Parathyroid adenoma (tissue), 2 donors: Measurements from ENCODE around the gene DYRK3.

ENCODE experiments used
- H2AFZ ChIP-seq: fragments of 300-600 bp; sonication (generic); one replicate; pipeline ENCODE4 v1.7.0; 2017; ENCODE audit warnings: antibody characterized with exemption, mild to moderate bottlenecking
- H3K27ac ChIP-seq: fragments of 300-600 bp; sonication (generic); one replicate; pipeline ENCODE4 v1.7.0; 2017
- H3K27me3 ChIP-seq: fragments of 300-600 bp; sonication (generic); one replicate; pipeline ENCODE4 v1.7.0; 2017; ENCODE audit warnings: low read length; ENCODE audit not compliant: control insufficient read depth, insufficient read depth
- H3K36me3 ChIP-seq: fragments of 300-600 bp; sonication (generic); one replicate; pipeline ENCODE4 v1.7.0; 2017; ENCODE audit warnings: low read length; ENCODE audit not compliant: control insufficient read depth, insufficient read depth
- H3K4me1 ChIP-seq: fragments of 300-600 bp; sonication (generic); one replicate; pipeline ENCODE4 v1.7.0; 2017; ENCODE audit warnings: control low read depth
- H3K4me2 ChIP-seq: fragments of 300-600 bp; sonication (generic); one replicate; pipeline ENCODE4 v1.7.0; 2017; ENCODE audit warnings: low read length
- H3K4me3 ChIP-seq: fragments of 300-600 bp; sonication (generic); one replicate; pipeline ENCODE4 v1.7.0; 2017; ENCODE audit warnings: low read depth, low read length
- H3K79me2 ChIP-seq: fragments of 300-600 bp; sonication (generic); one replicate; pipeline ENCODE4 v1.7.0; 2017; ENCODE audit warnings: control low read depth
- H3K9ac ChIP-seq: fragments of 300-600 bp; sonication (generic); one replicate; pipeline ENCODE4 v1.7.0; 2017; ENCODE audit warnings: mild to moderate bottlenecking
- H3K9me3 ChIP-seq: fragments of 300-600 bp; sonication (generic); one replicate; pipeline ENCODE4 v1.7.0; 2017; ENCODE audit warnings: low read length; ENCODE audit not compliant: control insufficient read depth
- TF ChIP-seq, protein P1 (sequence below): fragments of 300-600 bp; sonication (generic); IDR thresholded peaks from one replicate; pipeline ENCODE4 v1.7.0; 2017; ENCODE audit warnings: antibody characterized with exemption, mild to moderate bottlenecking
- donor health status: primary hyperparathyroidism.

DYRK3 gene

DNA sequence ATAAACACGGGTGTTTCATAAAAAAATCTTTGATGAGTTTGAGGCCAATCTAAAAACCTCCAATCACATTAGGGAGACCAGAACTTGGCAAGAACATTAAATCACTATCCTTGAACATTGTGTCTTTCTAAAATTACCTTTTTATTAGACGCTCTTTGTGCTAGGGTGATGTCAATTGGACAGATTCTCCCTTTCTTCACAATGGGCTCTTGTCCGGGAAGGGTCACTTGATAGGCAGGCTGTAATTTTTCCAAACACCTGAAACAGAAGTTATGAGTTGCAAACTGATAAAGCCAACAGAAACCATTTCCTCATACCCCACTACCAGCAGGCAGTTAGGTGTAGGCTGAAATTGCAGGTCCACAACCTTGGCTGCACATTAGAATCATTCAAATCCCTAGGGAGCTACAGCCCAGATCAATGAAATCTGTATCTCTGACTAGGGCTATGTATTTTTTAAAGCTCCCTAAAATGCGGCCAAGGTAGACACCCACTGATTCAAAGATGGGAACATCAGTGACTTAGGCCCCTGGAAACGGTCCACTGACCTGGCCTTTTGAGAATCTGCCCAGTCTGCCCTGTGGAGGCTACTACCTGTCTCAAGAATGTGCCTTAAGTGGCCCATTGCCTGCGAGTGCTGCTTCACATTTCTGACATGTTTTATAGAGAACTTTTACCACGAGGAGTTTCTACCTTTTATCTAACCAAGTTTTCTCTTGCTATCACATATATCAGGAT, 39.6 kb upstream of the DYRK3 start:
- H3K79me2 ChIP-seq: no peaks in the 10 kb centered on the region
- TF ChIP-seq, protein P1, sequence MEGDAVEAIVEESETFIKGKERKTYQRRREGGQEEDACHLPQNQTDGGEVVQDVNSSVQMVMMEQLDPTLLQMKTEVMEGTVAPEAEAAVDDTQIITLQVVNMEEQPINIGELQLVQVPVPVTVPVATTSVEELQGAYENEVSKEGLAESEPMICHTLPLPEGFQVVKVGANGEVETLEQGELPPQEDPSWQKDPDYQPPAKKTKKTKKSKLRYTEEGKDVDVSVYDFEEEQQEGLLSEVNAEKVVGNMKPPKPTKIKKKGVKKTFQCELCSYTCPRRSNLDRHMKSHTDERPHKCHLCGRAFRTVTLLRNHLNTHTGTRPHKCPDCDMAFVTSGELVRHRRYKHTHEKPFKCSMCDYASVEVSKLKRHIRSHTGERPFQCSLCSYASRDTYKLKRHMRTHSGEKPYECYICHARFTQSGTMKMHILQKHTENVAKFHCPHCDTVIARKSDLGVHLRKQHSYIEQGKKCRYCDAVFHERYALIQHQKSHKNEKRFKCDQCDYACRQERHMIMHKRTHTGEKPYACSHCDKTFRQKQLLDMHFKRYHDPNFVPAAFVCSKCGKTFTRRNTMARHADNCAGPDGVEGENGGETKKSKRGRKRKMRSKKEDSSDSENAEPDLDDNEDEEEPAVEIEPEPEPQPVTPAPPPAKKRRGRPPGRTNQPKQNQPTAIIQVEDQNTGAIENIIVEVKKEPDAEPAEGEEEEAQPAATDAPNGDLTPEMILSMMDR: no peak
- no peak overlapping the region for H3K4me2 ChIP-seq
- H3K27ac ChIP-seq: no peak overlapping the region
- no peaks in the 10 kb centered on the region for H3K27me3 ChIP-seq
- no peaks in the 10 kb centered on the region for H3K36me3 ChIP-seq
- no peaks in the 10 kb centered on the region for H3K9me3 ChIP-seq
- H3K4me1 ChIP-seq: no peaks in the 10 kb centered on the region
- H3K4me3 ChIP-seq: no peak overlapping the region
- H2AFZ ChIP-seq: no peak overlapping the region
- H3K9ac ChIP-seq: no peak overlapping the region

DNA sequence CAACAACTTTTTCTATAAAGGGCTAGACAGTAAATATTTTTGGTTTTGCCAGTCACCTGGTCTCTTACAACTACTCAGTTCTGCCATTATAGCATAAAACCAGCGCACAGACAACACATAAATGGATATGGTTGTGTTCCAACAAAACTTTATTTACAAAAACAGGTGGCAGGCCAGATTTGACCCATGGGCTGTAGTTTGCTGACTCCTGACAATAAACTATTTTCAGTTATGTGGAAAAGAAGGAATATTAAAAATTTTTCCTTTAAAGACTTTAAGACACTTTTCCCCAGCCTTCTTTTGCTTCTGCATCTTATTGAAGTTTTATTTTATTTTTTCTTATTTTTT, 39.0 kb upstream of the DYRK3 start:
- Histone ChIP-seq H3K4me3 (no peak overlapping the region), H3K27ac (no peak overlapping the region), H3K4me1 (no peaks in the 10 kb centered on the region), H3K9ac (no peak overlapping the region), H2AFZ (no peak overlapping the region), H3K79me2 (no peaks in the 10 kb centered on the region), H3K36me3 (no peaks in the 10 kb centered on the region), H3K4me2 (no peak overlapping the region), H3K27me3 (no peaks in the 10 kb centered on the region), H3K9me3 (no peaks in the 10 kb centered on the region)
- TF ChIP-seq, protein P1: no peak

DNA sequence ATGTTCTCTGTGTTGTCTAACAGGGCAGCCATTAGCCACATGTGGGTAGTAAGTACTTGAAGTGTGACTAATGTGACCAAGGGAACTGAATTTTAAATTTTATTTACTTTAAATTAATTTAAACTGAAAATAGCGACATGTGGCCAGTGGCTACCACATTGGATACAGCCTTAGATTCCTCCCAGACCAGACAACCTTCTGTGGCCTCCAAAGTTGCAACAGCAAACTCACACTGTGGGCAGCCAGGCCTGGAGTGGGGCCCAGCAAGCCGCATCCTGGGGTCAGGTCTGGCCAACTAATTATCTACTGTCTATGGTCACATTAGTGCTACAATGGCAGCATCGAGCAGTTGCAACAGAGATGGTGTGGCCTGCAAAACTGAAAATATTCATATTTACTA, 34.8 kb upstream of the DYRK3 start:
- Histone ChIP-seq H3K4me1 (no peaks in the 10 kb centered on the region), H3K36me3 (no peaks in the 10 kb centered on the region), H2AFZ (no peak overlapping the region), H3K27me3 (no peaks in the 10 kb centered on the region), H3K79me2 (no peaks in the 10 kb centered on the region), H3K9me3 (no peaks in the 10 kb centered on the region), H3K4me2 (no peak overlapping the region), H3K4me3 (no peak overlapping the region), H3K9ac (no peak overlapping the region), H3K27ac (no peak overlapping the region)
- TF ChIP-seq, protein P1: no peak

DNA sequence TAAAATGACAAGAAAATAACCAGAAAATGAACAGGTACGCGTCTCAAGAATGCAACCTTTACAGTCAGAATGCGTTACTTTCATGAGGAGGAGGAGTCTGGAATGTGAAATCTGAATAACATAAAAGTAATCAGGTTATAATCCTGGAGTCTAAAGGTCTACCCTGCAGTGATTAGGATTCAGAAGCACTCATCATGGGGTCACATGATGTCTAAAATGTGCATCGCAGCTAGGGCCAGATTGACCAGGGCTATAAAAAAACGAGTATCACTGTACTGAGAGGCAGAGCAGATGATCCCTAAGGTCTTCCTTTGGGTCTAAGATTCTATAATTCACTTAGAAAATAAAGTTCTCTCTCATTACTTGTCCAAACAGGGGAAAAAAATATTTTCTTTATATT, 30.5 kb upstream of the DYRK3 start:
- H2AFZ ChIP-seq: no peak overlapping the region
- TF ChIP-seq, protein P1: no peak
- H3K9ac ChIP-seq: no peak overlapping the region
- no peaks in the 10 kb centered on the region for H3K4me1 ChIP-seq
- no peaks in the 10 kb centered on the region for H3K79me2 ChIP-seq
- H3K27me3 ChIP-seq: no peaks in the 10 kb centered on the region
- H3K27ac ChIP-seq: no peak overlapping the region
- no peaks in the 10 kb centered on the region for H3K36me3 ChIP-seq
- H3K4me2 ChIP-seq: no peak overlapping the region
- H3K9me3 ChIP-seq: no peaks in the 10 kb centered on the region
- no peak overlapping the region for H3K4me3 ChIP-seq

DNA sequence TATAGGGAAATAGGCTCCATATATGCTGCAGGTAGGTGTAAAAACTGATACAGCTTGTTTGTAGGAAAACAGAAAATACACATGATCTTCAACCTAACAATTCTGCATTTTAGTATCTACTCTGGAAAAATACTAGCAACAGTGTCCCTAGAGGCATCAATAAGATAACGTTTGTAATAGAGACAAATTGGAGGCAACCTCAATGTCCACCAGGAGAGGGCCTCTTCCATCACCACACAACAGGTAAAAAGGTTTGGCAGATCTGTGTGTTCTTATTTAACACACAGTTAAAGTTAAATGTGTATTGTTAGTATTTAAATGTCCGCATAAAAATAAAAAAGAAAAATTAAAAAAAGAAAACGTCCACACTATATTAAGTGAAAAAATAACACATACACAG, 28.5 kb upstream of the DYRK3 start:
- TF ChIP-seq, protein P1: no peak
- no peak overlapping the region for H2AFZ ChIP-seq
- no peaks in the 10 kb centered on the region for H3K4me1 ChIP-seq
- H3K4me2 ChIP-seq: no peak overlapping the region
- H3K9me3 ChIP-seq: no peaks in the 10 kb centered on the region
- no peak overlapping the region for H3K4me3 ChIP-seq
- no peak overlapping the region for H3K9ac ChIP-seq
- no peak overlapping the region for H3K27ac ChIP-seq
- no peaks in the 10 kb centered on the region for H3K36me3 ChIP-seq
- no peaks in the 10 kb centered on the region for H3K79me2 ChIP-seq
- no peaks in the 10 kb centered on the region for H3K27me3 ChIP-seq
